A172 (cell line): ENCODE data around the gene KIF26A. TPM values are rescaled to one million over a fixed set of nuclear protein-coding genes. Genes with fewer than 3 reads are reported as not detected.

Experiments
- DNase-seq: peaks from one replicate; pipeline ENCODE4 v3.0.0-alpha.2; 2015; ENCODE audit warnings: low spot score
- total RNA-seq: library from RNA; depleted of rRNA; stranded (reverse); fragments of >200 nt; shearing (Covaris generic); gene quantifications from 2 replicates; pipeline ENCODE4 v1.2.3, GENCODE V29; 2014

Gene KIF26A
- total RNA-seq, 1 experiment from 2014 or later = 2.4 TPM

- DNase-seq = peak; percentile 6
Observed at GRCh38 chr14:104130974-104131651, 7.3 kb upstream of the KIF26A start.

- DNase-seq = no peak
Observed at GRCh38 chr14:104131968-104132732, 6.2 kb upstream of the KIF26A start.

GRCh38 chr14:104132981-104133380 lies 5.4 kb upstream of the KIF26A start:
- DNase-seq = no peak

- DNase-seq = no peak
Observed at GRCh38 chr14:104133496-104133895, 4.9 kb upstream of the KIF26A start.

- no peak for DNase-seq
Observed at GRCh38 chr14:104134061-104134965, 4.1 kb upstream of the KIF26A start.

- no peak for DNase-seq
Observed at GRCh38 chr14:104135121-104135903, 3.1 kb upstream of the KIF26A start.

GRCh38 chr14:104135904-104136471 lies 2.4 kb upstream of the KIF26A start:
- no peak for DNase-seq

GRCh38 chr14:104136472-104137296 lies 1.7 kb upstream of the KIF26A start:
- no peak for DNase-seq

GRCh38 chr14:104137297-104138097 lies 890 bp upstream of the KIF26A start:
- peak; percentile 7 for DNase-seq

GRCh38 chr14:104138718-104139459 lies 502 bp downstream of the KIF26A start:
- no peak for DNase-seq

- DNase-seq = no peak
Observed at GRCh38 chr14:104139460-104140212, 1.2 kb downstream of the KIF26A start.

- no peak for DNase-seq
Observed at GRCh38 chr14:104140213-104140462, 1.8 kb downstream of the KIF26A start.

GRCh38 chr14:104140463-104141331 lies 2.3 kb downstream of the KIF26A start:
- no peak for DNase-seq

GRCh38 chr14:104141621-104142091 lies 3.3 kb downstream of the KIF26A start:
- DNase-seq = no peak

GRCh38 chr14:104142136-104142945 lies 4.0 kb downstream of the KIF26A start:
- no peak for DNase-seq

- DNase-seq = no peak
Observed at GRCh38 chr14:104142946-104143470, 4.6 kb downstream of the KIF26A start.
